ENCODE measurements around the gene RBFOX2.

RBFOX2 gene

DNA sequence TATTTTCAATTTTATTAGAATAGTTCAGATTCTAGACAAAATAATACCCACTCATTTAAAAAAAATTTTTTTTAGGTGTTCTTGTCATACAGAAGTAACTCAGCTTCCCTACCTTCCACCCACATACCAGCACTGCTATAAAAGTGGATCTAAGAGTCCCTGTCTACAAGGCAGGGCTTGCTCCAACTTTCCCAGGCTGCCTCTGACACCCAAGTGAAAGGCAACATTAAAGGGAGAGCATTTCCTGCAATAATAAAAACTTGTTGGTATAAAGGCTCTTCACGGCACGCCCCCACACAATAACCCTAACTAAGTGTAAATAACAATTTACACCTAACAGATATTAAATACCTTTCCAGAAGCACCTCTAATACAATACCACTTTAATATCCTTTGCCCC is 183.7 kb downstream of the RBFOX2 start:
- Mint-ChIP-seq H3K27ac (peak overlapping the region; percentile 2), H3K4me1 (peaks cover 48% of the 10 kb centered on the region), H3K4me3 (no peak overlapping the region), H3K36me3 (ENCODE audit: low read depth) (no peaks in the 10 kb centered on the region), H3K9me3 (no peaks in the 10 kb centered on the region), H3K27me3 (ENCODE audit: low read depth, poor library complexity) (no peaks in the 10 kb centered on the region)
- no peak for DNase-seq
- TF ChIP-seq, protein P1, sequence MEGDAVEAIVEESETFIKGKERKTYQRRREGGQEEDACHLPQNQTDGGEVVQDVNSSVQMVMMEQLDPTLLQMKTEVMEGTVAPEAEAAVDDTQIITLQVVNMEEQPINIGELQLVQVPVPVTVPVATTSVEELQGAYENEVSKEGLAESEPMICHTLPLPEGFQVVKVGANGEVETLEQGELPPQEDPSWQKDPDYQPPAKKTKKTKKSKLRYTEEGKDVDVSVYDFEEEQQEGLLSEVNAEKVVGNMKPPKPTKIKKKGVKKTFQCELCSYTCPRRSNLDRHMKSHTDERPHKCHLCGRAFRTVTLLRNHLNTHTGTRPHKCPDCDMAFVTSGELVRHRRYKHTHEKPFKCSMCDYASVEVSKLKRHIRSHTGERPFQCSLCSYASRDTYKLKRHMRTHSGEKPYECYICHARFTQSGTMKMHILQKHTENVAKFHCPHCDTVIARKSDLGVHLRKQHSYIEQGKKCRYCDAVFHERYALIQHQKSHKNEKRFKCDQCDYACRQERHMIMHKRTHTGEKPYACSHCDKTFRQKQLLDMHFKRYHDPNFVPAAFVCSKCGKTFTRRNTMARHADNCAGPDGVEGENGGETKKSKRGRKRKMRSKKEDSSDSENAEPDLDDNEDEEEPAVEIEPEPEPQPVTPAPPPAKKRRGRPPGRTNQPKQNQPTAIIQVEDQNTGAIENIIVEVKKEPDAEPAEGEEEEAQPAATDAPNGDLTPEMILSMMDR (IDR thresholded peaks at IDR 0.05) = no peak

DNA sequence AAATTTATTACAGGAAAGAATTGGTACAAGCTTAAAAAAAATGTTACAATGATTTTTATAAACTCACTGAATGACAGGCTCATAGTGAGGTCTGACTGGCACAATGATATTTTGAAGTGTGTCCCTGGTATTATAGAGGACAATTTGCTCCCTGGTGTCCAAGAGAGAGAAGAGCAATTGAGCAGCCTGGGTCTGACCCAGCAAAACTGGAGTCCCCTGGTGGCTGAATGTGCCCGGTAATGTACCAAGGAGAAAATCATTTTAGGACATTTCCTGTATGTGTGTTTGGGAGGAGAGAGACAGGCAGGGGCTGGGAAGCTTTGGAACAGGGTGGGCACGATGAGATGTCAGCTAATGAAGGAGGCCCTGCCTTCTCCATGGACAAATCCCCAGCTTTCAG is 185.7 kb downstream of the RBFOX2 start:
- H3K9me3 Mint-ChIP-seq = no peaks in the 10 kb centered on the region
- DNase-seq = peak; percentile 20
- H3K4me1 Mint-ChIP-seq = peaks cover 57% of the 10 kb centered on the region
- H3K36me3 Mint-ChIP-seq (ENCODE audit: low read depth) = no peaks in the 10 kb centered on the region
- no peak overlapping the region for H3K4me3 Mint-ChIP-seq
- TF ChIP-seq, protein P1 (IDR thresholded peaks at IDR 0.05) = peak; percentile 40
- no peaks in the 10 kb centered on the region for H3K27me3 Mint-ChIP-seq (ENCODE audit: low read depth, poor library complexity)
- no peak overlapping the region for H3K27ac Mint-ChIP-seq

DNA sequence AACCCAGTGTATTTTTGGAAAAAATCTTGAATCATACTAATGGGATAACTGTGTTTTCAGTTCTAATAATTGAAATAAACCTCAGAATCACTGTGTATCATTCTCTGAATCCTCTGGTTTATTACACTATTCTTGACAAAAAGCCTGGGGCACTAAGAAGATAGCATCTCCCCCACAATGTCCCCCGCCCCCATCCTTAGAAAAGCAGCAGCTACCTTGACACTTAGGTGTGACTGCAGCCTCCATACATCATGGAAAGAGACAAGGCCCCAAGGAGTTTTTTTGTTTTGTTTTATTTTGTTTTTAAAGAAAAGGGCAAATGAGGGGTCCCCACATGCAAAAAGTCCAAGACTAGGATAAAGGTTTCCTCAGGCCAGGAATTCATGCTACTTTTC is 186.1 kb downstream of the RBFOX2 start:
- Mint-ChIP-seq H3K27ac (no peak overlapping the region), H3K36me3 (ENCODE audit: low read depth) (no peaks in the 10 kb centered on the region), H3K9me3 (no peaks in the 10 kb centered on the region), H3K4me3 (no peak overlapping the region), H3K27me3 (ENCODE audit: low read depth, poor library complexity) (no peaks in the 10 kb centered on the region), H3K4me1 (peaks cover 61% of the 10 kb centered on the region)
- no peak for DNase-seq
- TF ChIP-seq, protein P1 (IDR thresholded peaks at IDR 0.05) = no peak

DNA sequence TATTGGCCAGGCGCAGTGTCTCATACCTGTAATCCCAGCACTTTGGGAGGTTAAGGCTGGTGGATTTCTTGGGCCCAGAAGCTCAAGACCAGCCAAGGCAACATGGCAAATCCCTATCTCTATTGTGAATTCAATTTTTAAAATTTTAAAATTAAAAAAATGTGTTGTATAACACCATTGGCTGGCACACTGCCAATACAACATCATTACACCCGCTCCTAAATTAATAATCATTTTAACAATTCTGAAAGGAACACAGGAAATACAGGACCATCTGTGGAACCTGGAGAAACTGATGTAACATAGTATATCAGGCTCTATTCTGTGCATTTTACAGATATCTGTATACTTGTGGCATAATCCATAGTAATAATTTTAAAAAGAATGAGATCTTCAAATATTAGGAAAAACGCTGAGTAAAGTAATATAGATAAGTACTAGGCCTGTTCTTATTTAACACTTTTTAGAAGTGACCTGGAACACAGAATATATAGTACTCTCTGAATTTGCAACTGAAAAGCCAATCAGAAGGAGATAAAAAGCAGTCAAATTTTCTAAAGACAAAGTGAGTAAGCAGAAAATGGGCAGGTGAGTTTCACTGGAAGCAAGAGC is 186.6 kb downstream of the RBFOX2 start:
- Mint-ChIP-seq H3K9me3 (no peaks in the 10 kb centered on the region), H3K4me1 (peaks cover 66% of the 10 kb centered on the region), H3K27ac (peak overlapping the region; percentile 22), H3K4me3 (no peak overlapping the region), H3K36me3 (ENCODE audit: low read depth) (no peaks in the 10 kb centered on the region), H3K27me3 (ENCODE audit: low read depth, poor library complexity) (no peaks in the 10 kb centered on the region)
- TF ChIP-seq, protein P1 (IDR thresholded peaks at IDR 0.05) = no peak
- DNase-seq = no peak

DNA sequence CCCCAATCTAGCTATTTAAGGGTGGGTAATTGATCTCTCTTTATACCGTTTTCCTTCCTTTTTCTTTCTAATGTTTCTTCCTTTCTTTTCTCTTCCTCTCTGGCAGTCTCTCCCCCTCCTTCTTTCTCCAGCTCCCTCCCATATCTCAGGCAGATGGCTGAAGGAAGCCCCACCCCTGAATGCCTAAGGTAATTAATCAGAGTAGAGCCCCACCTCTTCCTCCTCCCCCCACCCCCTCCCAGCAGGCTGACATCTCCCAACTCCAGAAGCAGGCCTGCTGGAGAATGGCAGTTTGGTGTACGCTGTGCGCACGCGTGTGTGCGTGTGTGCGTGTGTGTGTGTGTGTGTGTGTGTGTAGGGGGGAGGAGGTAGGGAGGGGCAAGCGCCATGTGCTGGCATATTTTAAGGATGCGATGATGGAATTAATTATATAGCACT is 188.3 kb downstream of the RBFOX2 start:
- no peaks in the 10 kb centered on the region for H3K9me3 Mint-ChIP-seq
- no peaks in the 10 kb centered on the region for H3K27me3 Mint-ChIP-seq (ENCODE audit: low read depth, poor library complexity)
- H3K27ac Mint-ChIP-seq = peak overlapping the region; percentile 96
- peak overlapping the region; percentile 96 for H3K4me3 Mint-ChIP-seq
- H3K4me1 Mint-ChIP-seq = peaks cover 83% of the 10 kb centered on the region
- TF ChIP-seq, protein P1 (IDR thresholded peaks at IDR 0.05) = no peak
- peak; percentile 78 for DNase-seq
- H3K36me3 Mint-ChIP-seq (ENCODE audit: low read depth) = no peaks in the 10 kb centered on the region

DNA sequence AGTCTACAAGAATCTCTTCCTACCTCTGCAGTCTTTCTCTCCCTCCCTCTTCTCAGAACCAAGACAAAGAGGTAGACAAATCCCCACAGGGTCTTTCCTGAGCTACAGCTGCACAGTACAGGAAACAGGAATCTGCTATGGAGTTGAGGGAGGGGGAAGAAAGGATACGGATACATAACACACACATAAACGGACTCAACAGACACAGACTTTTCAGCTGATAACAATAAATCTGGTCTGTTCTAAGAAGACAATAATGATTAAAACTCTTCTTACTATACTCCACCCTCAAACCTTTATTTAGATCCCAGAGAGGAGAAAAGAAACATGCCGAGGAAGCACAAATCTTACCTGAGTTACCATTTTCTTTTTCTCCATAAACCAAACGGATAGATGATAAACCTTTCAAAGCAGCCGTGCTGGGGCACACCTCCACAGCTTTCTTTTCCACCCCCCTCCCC is 188.8 kb downstream of the RBFOX2 start:
- Mint-ChIP-seq H3K4me3 (peak overlapping the region; percentile 96), H3K27ac (peak overlapping the region; percentile 96), H3K9me3 (no peaks in the 10 kb centered on the region), H3K27me3 (ENCODE audit: low read depth, poor library complexity) (no peaks in the 10 kb centered on the region), H3K36me3 (ENCODE audit: low read depth) (no peaks in the 10 kb centered on the region), H3K4me1 (peaks cover 83% of the 10 kb centered on the region)
- DNase-seq = no peak
- TF ChIP-seq, protein P1 (IDR thresholded peaks at IDR 0.05) = no peak

Measured in nephron progenitor cell (in vitro differentiated cells).